Gastroesophageal sphincter (tissue), 3 donors: ENCODE measurements around the gene DTL.

Experiments
- POLR2A ChIP-seq, 2 donors: fragments of 450-650 bp; IDR thresholded peaks; one replicate each; pipeline ENCODE4 v1.6.1; 2017; ENCODE audit warnings: antibody characterized with exemption in 2 of 2, mild to moderate bottlenecking in 2 of 2, moderate library complexity in 1 of 2
- TF ChIP-seq, protein P1 (sequence below), 4 experiments: fragments of 200-600 bp in 2 of 4; fragments of 450-650 bp in 2 of 4; sonication (generic) in 1 of 4; IDR thresholded peaks; one replicate each; pipeline ENCODE4 v1.5.1; 2017 to 2019; ENCODE audit warnings: antibody characterized with exemption in 4 of 4, mild to moderate bottlenecking in 2 of 4, moderate library complexity in 2 of 4

GRCh38 chr1:212109728-212110127, 74.2 kb downstream of the DTL start:
- TF ChIP-seq, protein P1, sequence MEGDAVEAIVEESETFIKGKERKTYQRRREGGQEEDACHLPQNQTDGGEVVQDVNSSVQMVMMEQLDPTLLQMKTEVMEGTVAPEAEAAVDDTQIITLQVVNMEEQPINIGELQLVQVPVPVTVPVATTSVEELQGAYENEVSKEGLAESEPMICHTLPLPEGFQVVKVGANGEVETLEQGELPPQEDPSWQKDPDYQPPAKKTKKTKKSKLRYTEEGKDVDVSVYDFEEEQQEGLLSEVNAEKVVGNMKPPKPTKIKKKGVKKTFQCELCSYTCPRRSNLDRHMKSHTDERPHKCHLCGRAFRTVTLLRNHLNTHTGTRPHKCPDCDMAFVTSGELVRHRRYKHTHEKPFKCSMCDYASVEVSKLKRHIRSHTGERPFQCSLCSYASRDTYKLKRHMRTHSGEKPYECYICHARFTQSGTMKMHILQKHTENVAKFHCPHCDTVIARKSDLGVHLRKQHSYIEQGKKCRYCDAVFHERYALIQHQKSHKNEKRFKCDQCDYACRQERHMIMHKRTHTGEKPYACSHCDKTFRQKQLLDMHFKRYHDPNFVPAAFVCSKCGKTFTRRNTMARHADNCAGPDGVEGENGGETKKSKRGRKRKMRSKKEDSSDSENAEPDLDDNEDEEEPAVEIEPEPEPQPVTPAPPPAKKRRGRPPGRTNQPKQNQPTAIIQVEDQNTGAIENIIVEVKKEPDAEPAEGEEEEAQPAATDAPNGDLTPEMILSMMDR (IDR thresholded peaks at IDR 0.05) = no peak
- TF ChIP-seq POLR2A (IDR thresholded peaks at IDR 0.05) = no peak
